HL-60 (cell line): ENCODE data around the gene PPL.

ENCODE experiments used
- GABPA ChIP-seq: IDR thresholded peaks from 2 replicates; pipeline ENCODE4 v1.6.1; 2012; ENCODE audit warnings: low read depth
- POLR2AphosphoS5 ChIP-seq: IDR thresholded peaks from 2 replicates; pipeline ENCODE4 v1.6.1; 2012; ENCODE audit warnings: low read depth
- TF ChIP-seq, protein P1 (sequence below): IDR thresholded peaks from one replicate; pipeline ENCODE4 v1.5.1; 2011; ENCODE audit warnings: low read length, control low read depth, inconsistent platforms; ENCODE audit not compliant: insufficient read depth
- TF ChIP-seq, protein P2 (sequence below): IDR thresholded peaks from 2 replicates; pipeline ENCODE4 v1.6.1; 2012; ENCODE audit warnings: low read depth; ENCODE audit not compliant: insufficient replicate concordance

GRCh38 chr16:4938683-4939030 lies 1.7 kb upstream of the PPL start:
- TF ChIP-seq, protein P1, sequence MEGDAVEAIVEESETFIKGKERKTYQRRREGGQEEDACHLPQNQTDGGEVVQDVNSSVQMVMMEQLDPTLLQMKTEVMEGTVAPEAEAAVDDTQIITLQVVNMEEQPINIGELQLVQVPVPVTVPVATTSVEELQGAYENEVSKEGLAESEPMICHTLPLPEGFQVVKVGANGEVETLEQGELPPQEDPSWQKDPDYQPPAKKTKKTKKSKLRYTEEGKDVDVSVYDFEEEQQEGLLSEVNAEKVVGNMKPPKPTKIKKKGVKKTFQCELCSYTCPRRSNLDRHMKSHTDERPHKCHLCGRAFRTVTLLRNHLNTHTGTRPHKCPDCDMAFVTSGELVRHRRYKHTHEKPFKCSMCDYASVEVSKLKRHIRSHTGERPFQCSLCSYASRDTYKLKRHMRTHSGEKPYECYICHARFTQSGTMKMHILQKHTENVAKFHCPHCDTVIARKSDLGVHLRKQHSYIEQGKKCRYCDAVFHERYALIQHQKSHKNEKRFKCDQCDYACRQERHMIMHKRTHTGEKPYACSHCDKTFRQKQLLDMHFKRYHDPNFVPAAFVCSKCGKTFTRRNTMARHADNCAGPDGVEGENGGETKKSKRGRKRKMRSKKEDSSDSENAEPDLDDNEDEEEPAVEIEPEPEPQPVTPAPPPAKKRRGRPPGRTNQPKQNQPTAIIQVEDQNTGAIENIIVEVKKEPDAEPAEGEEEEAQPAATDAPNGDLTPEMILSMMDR = no peak
- TF ChIP-seq GABPA (no peak), POLR2AphosphoS5 (no peak)
- TF ChIP-seq, protein P2, sequence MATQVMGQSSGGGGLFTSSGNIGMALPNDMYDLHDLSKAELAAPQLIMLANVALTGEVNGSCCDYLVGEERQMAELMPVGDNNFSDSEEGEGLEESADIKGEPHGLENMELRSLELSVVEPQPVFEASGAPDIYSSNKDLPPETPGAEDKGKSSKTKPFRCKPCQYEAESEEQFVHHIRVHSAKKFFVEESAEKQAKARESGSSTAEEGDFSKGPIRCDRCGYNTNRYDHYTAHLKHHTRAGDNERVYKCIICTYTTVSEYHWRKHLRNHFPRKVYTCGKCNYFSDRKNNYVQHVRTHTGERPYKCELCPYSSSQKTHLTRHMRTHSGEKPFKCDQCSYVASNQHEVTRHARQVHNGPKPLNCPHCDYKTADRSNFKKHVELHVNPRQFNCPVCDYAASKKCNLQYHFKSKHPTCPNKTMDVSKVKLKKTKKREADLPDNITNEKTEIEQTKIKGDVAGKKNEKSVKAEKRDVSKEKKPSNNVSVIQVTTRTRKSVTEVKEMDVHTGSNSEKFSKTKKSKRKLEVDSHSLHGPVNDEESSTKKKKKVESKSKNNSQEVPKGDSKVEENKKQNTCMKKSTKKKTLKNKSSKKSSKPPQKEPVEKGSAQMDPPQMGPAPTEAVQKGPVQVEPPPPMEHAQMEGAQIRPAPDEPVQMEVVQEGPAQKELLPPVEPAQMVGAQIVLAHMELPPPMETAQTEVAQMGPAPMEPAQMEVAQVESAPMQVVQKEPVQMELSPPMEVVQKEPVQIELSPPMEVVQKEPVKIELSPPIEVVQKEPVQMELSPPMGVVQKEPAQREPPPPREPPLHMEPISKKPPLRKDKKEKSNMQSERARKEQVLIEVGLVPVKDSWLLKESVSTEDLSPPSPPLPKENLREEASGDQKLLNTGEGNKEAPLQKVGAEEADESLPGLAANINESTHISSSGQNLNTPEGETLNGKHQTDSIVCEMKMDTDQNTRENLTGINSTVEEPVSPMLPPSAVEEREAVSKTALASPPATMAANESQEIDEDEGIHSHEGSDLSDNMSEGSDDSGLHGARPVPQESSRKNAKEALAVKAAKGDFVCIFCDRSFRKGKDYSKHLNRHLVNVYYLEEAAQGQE = no peak
